Mesendoderm (in vitro differentiated cells): Measurements from ENCODE around the gene LRRC10B.

ENCODE experiments used
- DNase-seq: peaks from one replicate; pipeline ENCODE4 v3.0.0; 2013
- H2AK5ac ChIP-seq: 2 replicates; pipeline ENCODE4 v1.6.1; 2013; ENCODE audit warnings: low read length, inconsistent platforms
- H2BK120ac ChIP-seq: 2 replicates; pipeline ENCODE4 v1.6.1; 2013; ENCODE audit warnings: low read depth, mild to moderate bottlenecking, low read length, moderate library complexity, mixed read lengths
- H2BK15ac ChIP-seq: replicated peaks from 2 replicates; pipeline ENCODE4 v1.6.1; 2013; ENCODE audit warnings: low read depth, mild to moderate bottlenecking, moderate library complexity
- H2BK5ac ChIP-seq: 2 replicates; pipeline ENCODE4 v1.6.1; 2013; ENCODE audit warnings: low read length, inconsistent platforms
- H3K18ac ChIP-seq: 2 replicates; pipeline ENCODE4 v1.6.1; 2013; ENCODE audit warnings: mild to moderate bottlenecking, low read length, mixed read lengths
- H3K23ac ChIP-seq: one replicate; pipeline ENCODE4 v1.6.1; 2013; ENCODE audit warnings: low read length
- H3K27ac ChIP-seq: 2 replicates; pipeline ENCODE4 v1.5.1; 2013; ENCODE audit warnings: low read depth, mild to moderate bottlenecking, inconsistent platforms, low read length, moderate library complexity
- H3K27me3 ChIP-seq: 2 replicates; pipeline ENCODE4 v1.6.1; 2013; ENCODE audit warnings: low read length, control low read depth, mild to moderate bottlenecking, inconsistent platforms; ENCODE audit not compliant: insufficient read depth, poor library complexity
- H3K36me3 ChIP-seq: 2 replicates; pipeline ENCODE4 v1.6.1; 2013; ENCODE audit warnings: low read length, inconsistent platforms; ENCODE audit not compliant: control insufficient read depth, insufficient read depth
- H3K4ac ChIP-seq: one replicate; pipeline ENCODE4 v1.6.1; 2013; ENCODE audit warnings: low read depth, mild to moderate bottlenecking, low read length, moderate library complexity
- H3K4me1 ChIP-seq: 2 replicates; pipeline ENCODE4 v1.6.1; 2013; ENCODE audit warnings: low read depth, low read length, inconsistent platforms; ENCODE audit not compliant: control insufficient read depth
- H3K4me2 ChIP-seq: 2 replicates; pipeline ENCODE4 v1.6.1; 2013; ENCODE audit warnings: low read length
- H3K4me3 ChIP-seq: 2 replicates; pipeline ENCODE4 v1.5.1; 2013; ENCODE audit warnings: mild to moderate bottlenecking, low read length
- H3K56ac ChIP-seq: one replicate; pipeline ENCODE4 v1.6.1; 2013; ENCODE audit warnings: low read length
- H3K79me1 ChIP-seq: 2 replicates; pipeline ENCODE4 v1.6.1; 2013; ENCODE audit warnings: low read length, inconsistent platforms
- H3K79me2 ChIP-seq: 2 replicates; pipeline ENCODE4 v1.6.1; 2013; ENCODE audit warnings: mild to moderate bottlenecking, low read length; ENCODE audit not compliant: control insufficient read depth, insufficient read depth
- H3K9ac ChIP-seq: 2 replicates; pipeline ENCODE4 v1.6.1; 2013; ENCODE audit warnings: low read length, inconsistent platforms
- H4K5ac ChIP-seq: one replicate; pipeline ENCODE4 v1.6.1; 2013; ENCODE audit warnings: low read length
- H4K8ac ChIP-seq: one replicate; pipeline ENCODE4 v1.6.1; 2013; ENCODE audit warnings: low read depth, mild to moderate bottlenecking, control low read depth, low read length, moderate library complexity
- WGBS: extraction: QIAGEN DNeasy Blood & Tissue Kit; methylation state at CpG from one replicate; pipeline ENCODE4 v1.1.7; 2013; ENCODE audit warnings: low lambda C conversion rate, missing lambda C conversion rate; ENCODE audit not compliant: insufficient coverage; ENCODE audit errors: extremely low coverage; 5-methylcytosine and 5-hydroxymethylcytosine counted together

LRRC10B gene

DNA sequence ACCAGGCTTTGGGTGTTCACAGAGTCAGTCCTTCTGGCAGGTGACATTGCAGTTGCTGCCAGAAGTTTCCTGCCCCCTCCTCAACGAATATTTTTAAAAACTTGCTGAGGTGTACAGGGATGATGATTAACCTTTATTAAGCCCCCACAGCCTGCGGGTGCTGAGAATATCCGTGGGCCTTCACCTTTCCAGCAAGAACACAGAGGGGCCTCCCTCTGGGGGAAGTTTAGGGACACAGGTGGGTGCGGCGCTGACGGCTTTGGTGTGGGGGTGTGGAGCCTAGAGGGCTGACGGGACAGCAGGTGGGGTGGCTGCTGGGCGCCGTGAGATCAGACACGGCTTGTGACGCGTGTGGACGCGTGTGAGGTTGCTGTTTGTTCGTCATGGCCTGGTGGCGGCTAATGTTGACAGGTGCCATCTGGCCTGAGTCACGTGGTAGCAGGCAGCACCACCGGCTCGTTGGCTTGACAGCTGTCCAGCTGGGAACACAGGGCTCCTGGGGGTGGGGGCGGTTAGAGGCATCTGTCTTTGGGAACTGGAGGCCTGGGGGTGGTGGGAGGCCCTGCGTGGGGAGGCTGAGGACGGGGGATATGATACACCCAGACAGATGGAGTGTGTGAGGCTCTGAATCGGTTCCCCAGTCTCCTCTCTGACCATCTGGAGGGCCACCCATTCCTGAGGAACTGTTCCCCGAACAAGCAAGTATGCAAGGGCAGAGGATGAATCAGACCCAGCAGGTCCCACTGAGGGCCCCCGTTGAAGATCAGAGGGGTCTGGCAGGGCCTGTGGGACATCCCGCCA lies 12.5 kb upstream of the LRRC10B start:
- H3K79me1 ChIP-seq: no peaks in the 10 kb centered on the region
- H4K5ac ChIP-seq: no peak overlapping the region
- WGBS: no CpG with 5 or more reads among the region's 26 CpGs
- H3K4me3 ChIP-seq: no peak overlapping the region
- H3K23ac ChIP-seq: no peak overlapping the region
- H3K9ac ChIP-seq: no peak overlapping the region
- H3K27ac ChIP-seq: no peak overlapping the region
- DNase-seq: no peak
- no peak overlapping the region for H2BK120ac ChIP-seq
- no peaks in the 10 kb centered on the region for H3K36me3 ChIP-seq
- H4K8ac ChIP-seq: no peak overlapping the region
- H3K27me3 ChIP-seq: no peaks in the 10 kb centered on the region
- H3K4me2 ChIP-seq: no peak overlapping the region
- no peak overlapping the region for H3K4ac ChIP-seq
- no peaks in the 10 kb centered on the region for H3K4me1 ChIP-seq
- no peaks in the 10 kb centered on the region for H3K79me2 ChIP-seq
- H2BK5ac ChIP-seq: no peak overlapping the region
- H2BK15ac ChIP-seq: no peak overlapping the region
- H2AK5ac ChIP-seq: no peak overlapping the region
- no peak overlapping the region for H3K56ac ChIP-seq
- no peak overlapping the region for H3K18ac ChIP-seq

- H3K4me1 ChIP-seq: no peaks in the 10 kb centered on the region
- no peak overlapping the region for H3K4me2 ChIP-seq
- no peak overlapping the region for H2BK15ac ChIP-seq
- no peak overlapping the region for H2BK5ac ChIP-seq
- no peak overlapping the region for H3K18ac ChIP-seq
- no peaks in the 10 kb centered on the region for H3K36me3 ChIP-seq
- H3K27me3 ChIP-seq: no peaks in the 10 kb centered on the region
- no peaks in the 10 kb centered on the region for H3K79me1 ChIP-seq
- no peak overlapping the region for H3K4ac ChIP-seq
- H3K27ac ChIP-seq: no peak overlapping the region
- no peak overlapping the region for H2BK120ac ChIP-seq
- no peaks in the 10 kb centered on the region for H3K79me2 ChIP-seq
- no peak overlapping the region for H3K56ac ChIP-seq
- H3K4me3 ChIP-seq: no peak overlapping the region
- H3K23ac ChIP-seq: no peak overlapping the region
- no peak overlapping the region for H4K5ac ChIP-seq
- H4K8ac ChIP-seq: no peak overlapping the region
- no peak overlapping the region for H2AK5ac ChIP-seq
- H3K9ac ChIP-seq: no peak overlapping the region
- DNase-seq: no peak
- 100% methylated on average over 5 of the region's 15 CpGs for WGBS
Observed at GRCh38 chr11:61496602-61497400, 11.7 kb upstream of the LRRC10B start.

DNA sequence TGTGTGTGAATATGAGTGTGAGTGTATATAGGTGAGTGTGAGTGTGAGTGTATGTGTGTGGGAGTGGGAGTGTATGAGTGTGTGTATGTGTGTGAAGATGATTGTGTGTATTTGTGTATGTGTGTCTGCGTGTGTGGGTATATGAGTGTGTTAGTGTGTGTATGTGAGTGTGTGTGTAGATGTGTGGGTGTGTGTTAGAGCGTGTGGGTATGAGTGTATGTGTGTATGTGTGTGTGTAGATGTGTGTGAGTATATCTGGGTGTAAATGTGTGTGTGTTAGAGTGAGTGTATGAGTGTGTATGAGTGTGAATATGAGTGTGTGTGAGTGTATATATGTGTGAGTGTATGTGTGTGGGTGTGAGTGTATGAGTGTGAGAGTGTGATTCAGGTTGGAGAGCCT lies 11.1 kb upstream of the LRRC10B start:
- Histone ChIP-seq H2AK5ac (no peak overlapping the region), H3K27me3 (no peaks in the 10 kb centered on the region), H3K27ac (no peak overlapping the region), H3K4me1 (no peaks in the 10 kb centered on the region), H3K4ac (no peak overlapping the region), H3K9ac (no peak overlapping the region), H3K18ac (no peak overlapping the region), H3K56ac (no peak overlapping the region), H3K79me2 (no peaks in the 10 kb centered on the region), H2BK120ac (no peak overlapping the region), H3K36me3 (no peaks in the 10 kb centered on the region), H3K79me1 (no peaks in the 10 kb centered on the region), H2BK15ac (no peak overlapping the region), H3K4me3 (no peak overlapping the region), H3K4me2 (no peak overlapping the region), H4K5ac (no peak overlapping the region), H3K23ac (no peak overlapping the region), H4K8ac (no peak overlapping the region), H2BK5ac (no peak overlapping the region)
- 100% methylated on average over 2 of the region's 2 CpGs for WGBS
- DNase-seq: no peak

DNA sequence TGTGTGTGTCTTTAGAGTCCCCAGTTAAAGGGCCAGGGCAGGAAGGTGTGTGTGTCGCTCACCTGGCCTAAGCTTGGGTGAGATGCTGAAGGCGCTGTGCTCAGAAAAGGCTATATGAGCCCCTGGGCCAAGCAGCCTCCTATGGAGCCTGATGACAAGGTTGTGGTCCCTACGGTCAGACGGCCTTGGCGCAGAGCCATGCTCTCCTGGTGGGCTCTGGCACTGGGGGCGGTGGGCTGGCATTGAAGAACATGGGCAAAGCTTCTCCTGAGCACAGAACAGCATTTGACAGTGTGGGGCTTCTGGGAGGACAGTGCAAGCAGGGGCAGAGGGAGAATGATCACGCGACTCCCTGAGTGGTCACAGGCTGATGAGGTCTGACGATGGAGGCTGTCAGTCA lies 10.7 kb upstream of the LRRC10B start:
- Histone ChIP-seq H3K18ac (no peak overlapping the region), H3K4me1 (no peaks in the 10 kb centered on the region), H3K9ac (no peak overlapping the region), H3K4me3 (no peak overlapping the region), H3K36me3 (no peaks in the 10 kb centered on the region), H3K27ac (no peak overlapping the region), H2BK5ac (no peak overlapping the region), H3K23ac (no peak overlapping the region), H2BK15ac (no peak overlapping the region), H3K4me2 (no peak overlapping the region), H3K27me3 (no peaks in the 10 kb centered on the region), H2AK5ac (no peak overlapping the region), H3K4ac (no peak overlapping the region), H2BK120ac (no peak overlapping the region), H3K79me2 (no peaks in the 10 kb centered on the region), H4K8ac (no peak overlapping the region), H3K79me1 (no peaks in the 10 kb centered on the region), H3K56ac (no peak overlapping the region), H4K5ac (no peak overlapping the region)
- DNase-seq: no peak
- WGBS: no CpG with 5 or more reads among the region's 9 CpGs

DNA sequence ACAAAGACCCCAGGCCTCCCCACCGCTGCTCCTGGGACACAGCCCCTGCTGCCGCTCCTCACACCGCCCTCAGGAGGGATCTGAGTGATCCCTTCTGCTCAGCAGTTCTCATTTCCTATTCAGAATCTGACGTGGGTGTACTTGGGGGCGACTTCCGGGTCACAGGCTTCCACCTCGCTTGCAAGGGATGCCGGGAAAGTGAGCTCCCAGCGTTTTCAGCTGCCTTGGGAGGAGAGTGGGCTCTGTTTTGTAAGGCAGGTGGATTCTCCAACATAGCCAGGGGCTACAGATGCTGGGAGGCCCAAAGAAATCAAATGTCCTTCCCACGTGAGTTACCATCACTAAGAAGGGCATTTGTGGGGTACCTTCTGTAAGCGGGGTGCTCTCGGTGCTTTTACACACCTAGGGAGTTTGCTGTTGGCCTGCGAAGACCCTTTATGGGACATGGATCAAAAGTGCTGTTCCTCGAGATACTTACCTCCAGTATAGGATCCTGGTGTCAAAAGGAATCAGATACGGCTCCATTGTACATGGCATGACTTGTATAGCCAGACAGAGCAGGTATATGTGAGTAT lies 9.7 kb upstream of the LRRC10B start:
- Histone ChIP-seq H3K9ac (no peak overlapping the region), H3K4me3 (no peak overlapping the region), H3K56ac (no peak overlapping the region), H3K36me3 (no peaks in the 10 kb centered on the region), H2BK15ac (no peak overlapping the region), H3K27me3 (no peaks in the 10 kb centered on the region), H2BK5ac (no peak overlapping the region), H4K5ac (no peak overlapping the region), H3K4me1 (no peaks in the 10 kb centered on the region), H3K4ac (no peak overlapping the region), H3K18ac (no peak overlapping the region), H4K8ac (no peak overlapping the region), H2BK120ac (no peak overlapping the region), H3K4me2 (no peak overlapping the region), H3K79me1 (no peaks in the 10 kb centered on the region), H3K79me2 (no peaks in the 10 kb centered on the region), H3K23ac (no peak overlapping the region), H2AK5ac (no peak overlapping the region), H3K27ac (no peak overlapping the region)
- WGBS: no CpG with 5 or more reads among the region's 15 CpGs
- DNase-seq: no peak
